Mesendoderm (in vitro differentiated cells): Measurements from ENCODE around the gene LCE1E.

Experiments used
- DNase-seq: peaks from one replicate; pipeline ENCODE4 v3.0.0; 2013
- H2AK5ac ChIP-seq: 2 replicates; pipeline ENCODE4 v1.6.1; 2013; ENCODE audit warnings: low read length, inconsistent platforms
- H2BK120ac ChIP-seq: 2 replicates; pipeline ENCODE4 v1.6.1; 2013; ENCODE audit warnings: low read depth, mild to moderate bottlenecking, low read length, moderate library complexity, mixed read lengths
- H2BK15ac ChIP-seq: replicated peaks from 2 replicates; pipeline ENCODE4 v1.6.1; 2013; ENCODE audit warnings: low read depth, mild to moderate bottlenecking, moderate library complexity
- H2BK5ac ChIP-seq: 2 replicates; pipeline ENCODE4 v1.6.1; 2013; ENCODE audit warnings: low read length, inconsistent platforms
- H3K18ac ChIP-seq: 2 replicates; pipeline ENCODE4 v1.6.1; 2013; ENCODE audit warnings: mild to moderate bottlenecking, low read length, mixed read lengths
- H3K23ac ChIP-seq: one replicate; pipeline ENCODE4 v1.6.1; 2013; ENCODE audit warnings: low read length
- H3K27ac ChIP-seq: 2 replicates; pipeline ENCODE4 v1.5.1; 2013; ENCODE audit warnings: low read depth, mild to moderate bottlenecking, inconsistent platforms, low read length, moderate library complexity
- H3K27me3 ChIP-seq: 2 replicates; pipeline ENCODE4 v1.6.1; 2013; ENCODE audit warnings: low read length, control low read depth, mild to moderate bottlenecking, inconsistent platforms; ENCODE audit not compliant: insufficient read depth, poor library complexity
- H3K36me3 ChIP-seq: 2 replicates; pipeline ENCODE4 v1.6.1; 2013; ENCODE audit warnings: low read length, inconsistent platforms; ENCODE audit not compliant: control insufficient read depth, insufficient read depth
- H3K4ac ChIP-seq: one replicate; pipeline ENCODE4 v1.6.1; 2013; ENCODE audit warnings: low read depth, mild to moderate bottlenecking, low read length, moderate library complexity
- H3K4me1 ChIP-seq: 2 replicates; pipeline ENCODE4 v1.6.1; 2013; ENCODE audit warnings: low read depth, low read length, inconsistent platforms; ENCODE audit not compliant: control insufficient read depth
- H3K4me2 ChIP-seq: 2 replicates; pipeline ENCODE4 v1.6.1; 2013; ENCODE audit warnings: low read length
- H3K4me3 ChIP-seq: 2 replicates; pipeline ENCODE4 v1.5.1; 2013; ENCODE audit warnings: mild to moderate bottlenecking, low read length
- H3K56ac ChIP-seq: one replicate; pipeline ENCODE4 v1.6.1; 2013; ENCODE audit warnings: low read length
- H3K79me1 ChIP-seq: 2 replicates; pipeline ENCODE4 v1.6.1; 2013; ENCODE audit warnings: low read length, inconsistent platforms
- H3K79me2 ChIP-seq: 2 replicates; pipeline ENCODE4 v1.6.1; 2013; ENCODE audit warnings: mild to moderate bottlenecking, low read length; ENCODE audit not compliant: control insufficient read depth, insufficient read depth
- H3K9ac ChIP-seq: 2 replicates; pipeline ENCODE4 v1.6.1; 2013; ENCODE audit warnings: low read length, inconsistent platforms
- H4K5ac ChIP-seq: one replicate; pipeline ENCODE4 v1.6.1; 2013; ENCODE audit warnings: low read length
- H4K8ac ChIP-seq: one replicate; pipeline ENCODE4 v1.6.1; 2013; ENCODE audit warnings: low read depth, mild to moderate bottlenecking, control low read depth, low read length, moderate library complexity
- WGBS: extraction: QIAGEN DNeasy Blood & Tissue Kit; methylation state at CpG from one replicate; pipeline ENCODE4 v1.1.7; 2013; ENCODE audit warnings: low lambda C conversion rate, missing lambda C conversion rate; ENCODE audit not compliant: insufficient coverage; ENCODE audit errors: extremely low coverage; 5-methylcytosine and 5-hydroxymethylcytosine counted together

Gene LCE1E

DNA sequence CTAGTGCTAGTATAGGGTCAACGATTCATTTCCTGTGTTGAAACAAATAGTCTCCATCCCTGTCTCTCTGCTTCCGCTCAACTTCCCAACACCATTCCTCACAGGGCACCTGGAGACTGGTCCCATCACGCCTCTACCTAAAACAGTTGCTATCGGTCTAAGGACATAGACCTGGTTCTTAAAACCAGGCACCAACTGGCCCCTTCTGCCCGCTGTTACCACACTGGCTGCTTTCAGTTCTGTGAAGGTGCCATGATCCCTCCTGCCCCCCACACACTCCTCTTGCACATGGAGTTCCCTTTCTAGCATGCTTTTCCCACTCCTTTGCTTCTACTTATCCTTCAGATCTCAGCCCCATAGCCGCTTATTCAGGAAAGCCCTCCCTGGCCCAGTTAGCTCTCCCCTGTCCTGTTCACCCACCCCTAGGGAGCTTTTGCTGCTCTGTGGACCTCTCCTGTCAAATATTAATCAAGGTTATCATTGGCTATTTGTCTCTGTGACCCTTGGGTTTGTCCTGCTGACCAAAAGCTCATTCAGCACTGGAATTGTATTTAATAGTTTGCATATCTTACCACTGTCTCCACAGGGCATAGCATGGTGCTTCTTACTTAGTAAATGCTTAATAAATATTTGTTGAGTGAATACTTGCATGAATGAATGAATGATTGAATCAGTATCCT is 40.2 kb upstream of the LCE1E start:
- H2AK5ac ChIP-seq = no peak overlapping the region
- no peaks in the 10 kb centered on the region for H3K36me3 ChIP-seq
- no peaks in the 10 kb centered on the region for H3K4me1 ChIP-seq
- no peaks in the 10 kb centered on the region for H3K27me3 ChIP-seq
- no peak overlapping the region for H4K5ac ChIP-seq
- H2BK15ac ChIP-seq = no peak overlapping the region
- H3K4me2 ChIP-seq = no peak overlapping the region
- no peak overlapping the region for H3K27ac ChIP-seq
- H3K9ac ChIP-seq = no peak overlapping the region
- no peak for DNase-seq
- no peaks in the 10 kb centered on the region for H3K79me1 ChIP-seq
- H4K8ac ChIP-seq = no peak overlapping the region
- no peak overlapping the region for H3K4me3 ChIP-seq
- no peak overlapping the region for H3K18ac ChIP-seq
- no peaks in the 10 kb centered on the region for H3K79me2 ChIP-seq
- no peak overlapping the region for H2BK5ac ChIP-seq
- H3K56ac ChIP-seq = no peak overlapping the region
- WGBS = no CpG with 5 or more reads among the region's 6 CpGs
- H2BK120ac ChIP-seq = no peak overlapping the region
- H3K23ac ChIP-seq = no peak overlapping the region
- no peak overlapping the region for H3K4ac ChIP-seq

DNA sequence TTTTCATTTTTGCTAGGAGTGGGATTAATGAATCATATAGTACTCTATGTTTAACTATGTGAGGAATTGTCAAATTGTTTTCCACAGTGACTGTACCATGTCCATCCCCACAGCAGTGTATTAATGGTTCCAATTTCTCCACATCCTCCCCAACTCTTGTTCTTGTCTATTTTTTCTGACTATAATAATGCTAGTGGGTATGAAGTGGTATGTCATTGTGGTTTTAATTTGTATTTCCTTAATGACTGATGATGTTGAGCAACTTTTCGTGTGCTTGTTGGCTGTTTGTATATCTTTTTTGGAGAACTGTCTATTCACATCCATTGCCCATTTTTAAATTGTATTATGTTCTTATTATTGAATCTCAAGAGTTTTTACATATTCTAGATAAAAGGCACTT is 38.2 kb upstream of the LCE1E start:
- Histone ChIP-seq H3K27me3 (no peaks in the 10 kb centered on the region), H3K4me2 (no peak overlapping the region), H2BK120ac (no peak overlapping the region), H3K79me1 (no peaks in the 10 kb centered on the region), H2AK5ac (no peak overlapping the region), H4K8ac (no peak overlapping the region), H2BK5ac (no peak overlapping the region), H3K4me1 (no peaks in the 10 kb centered on the region), H2BK15ac (no peak overlapping the region), H3K79me2 (no peaks in the 10 kb centered on the region), H3K27ac (no peak overlapping the region), H3K56ac (no peak overlapping the region), H3K4ac (no peak overlapping the region), H4K5ac (no peak overlapping the region), H3K36me3 (no peaks in the 10 kb centered on the region), H3K4me3 (no peak overlapping the region), H3K23ac (no peak overlapping the region), H3K18ac (no peak overlapping the region), H3K9ac (no peak overlapping the region)
- no CpG with 5 or more reads among the region's 1 CpG for WGBS
- no peak for DNase-seq

DNA sequence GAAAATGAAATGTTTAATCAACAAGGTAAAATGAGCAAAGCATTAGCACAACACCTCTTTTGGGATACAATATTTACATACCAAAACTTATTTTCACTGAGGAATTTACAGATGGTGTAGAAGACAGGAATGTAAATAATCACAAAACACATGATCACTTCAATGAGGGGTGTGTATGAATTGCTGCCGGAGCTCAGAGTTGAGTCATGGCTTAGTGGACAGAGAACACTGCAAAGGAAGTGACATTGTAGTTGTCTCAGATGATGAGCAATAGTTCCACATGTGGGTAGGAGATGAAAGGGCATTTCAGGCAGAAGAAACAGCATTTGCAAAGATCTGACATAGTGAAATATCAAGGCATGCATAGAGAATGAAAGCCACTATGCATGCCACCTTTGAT is 33.8 kb upstream of the LCE1E start:
- no peak overlapping the region for H3K27ac ChIP-seq
- no peaks in the 10 kb centered on the region for H3K36me3 ChIP-seq
- H2BK5ac ChIP-seq = no peak overlapping the region
- H2BK120ac ChIP-seq = no peak overlapping the region
- H3K9ac ChIP-seq = no peak overlapping the region
- H3K4me3 ChIP-seq = no peak overlapping the region
- H3K79me2 ChIP-seq = no peaks in the 10 kb centered on the region
- no peak for DNase-seq
- no peaks in the 10 kb centered on the region for H3K79me1 ChIP-seq
- H3K4me2 ChIP-seq = no peak overlapping the region
- WGBS = no CpG with 5 or more reads among the region's 1 CpG
- no peak overlapping the region for H2AK5ac ChIP-seq
- no peaks in the 10 kb centered on the region for H3K27me3 ChIP-seq
- H3K56ac ChIP-seq = no peak overlapping the region
- H3K18ac ChIP-seq = no peak overlapping the region
- no peaks in the 10 kb centered on the region for H3K4me1 ChIP-seq
- no peak overlapping the region for H4K8ac ChIP-seq
- H3K23ac ChIP-seq = no peak overlapping the region
- H2BK15ac ChIP-seq = no peak overlapping the region
- H4K5ac ChIP-seq = no peak overlapping the region
- H3K4ac ChIP-seq = no peak overlapping the region

DNA sequence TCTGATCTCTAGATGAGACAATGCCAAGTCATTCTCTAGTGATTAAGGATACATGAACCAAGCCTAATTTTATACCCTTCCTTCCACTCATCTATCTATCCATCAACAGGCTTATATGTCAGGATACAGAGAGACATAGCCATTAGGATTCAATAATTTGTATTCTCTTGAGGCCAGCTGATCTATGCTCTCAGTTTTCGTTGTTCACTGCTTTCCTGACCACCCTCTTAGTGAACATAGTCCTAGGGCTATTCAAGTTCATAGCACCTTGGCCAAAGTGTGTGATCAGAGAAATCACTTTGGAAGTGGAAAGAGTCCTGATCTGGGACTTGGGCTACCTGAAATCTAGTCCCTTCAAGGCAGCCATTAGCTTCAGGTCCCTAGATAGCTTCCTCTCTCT is 32.5 kb upstream of the LCE1E start:
- H3K56ac ChIP-seq = no peak overlapping the region
- no peak for DNase-seq
- H3K27me3 ChIP-seq = no peaks in the 10 kb centered on the region
- H2BK5ac ChIP-seq = no peak overlapping the region
- H3K4me1 ChIP-seq = no peaks in the 10 kb centered on the region
- no peak overlapping the region for H3K4me3 ChIP-seq
- no peak overlapping the region for H4K5ac ChIP-seq
- no peak overlapping the region for H3K27ac ChIP-seq
- H3K9ac ChIP-seq = no peak overlapping the region
- H2BK15ac ChIP-seq = no peak overlapping the region
- H3K79me1 ChIP-seq = no peaks in the 10 kb centered on the region
- H3K79me2 ChIP-seq = no peaks in the 10 kb centered on the region
- H3K23ac ChIP-seq = no peak overlapping the region
- H3K4me2 ChIP-seq = no peak overlapping the region
- H3K18ac ChIP-seq = no peak overlapping the region
- no peak overlapping the region for H2BK120ac ChIP-seq
- H3K36me3 ChIP-seq = no peaks in the 10 kb centered on the region
- WGBS = no CpG with 5 or more reads among the region's 1 CpG
- H3K4ac ChIP-seq = no peak overlapping the region
- H2AK5ac ChIP-seq = no peak overlapping the region
- no peak overlapping the region for H4K8ac ChIP-seq

DNA sequence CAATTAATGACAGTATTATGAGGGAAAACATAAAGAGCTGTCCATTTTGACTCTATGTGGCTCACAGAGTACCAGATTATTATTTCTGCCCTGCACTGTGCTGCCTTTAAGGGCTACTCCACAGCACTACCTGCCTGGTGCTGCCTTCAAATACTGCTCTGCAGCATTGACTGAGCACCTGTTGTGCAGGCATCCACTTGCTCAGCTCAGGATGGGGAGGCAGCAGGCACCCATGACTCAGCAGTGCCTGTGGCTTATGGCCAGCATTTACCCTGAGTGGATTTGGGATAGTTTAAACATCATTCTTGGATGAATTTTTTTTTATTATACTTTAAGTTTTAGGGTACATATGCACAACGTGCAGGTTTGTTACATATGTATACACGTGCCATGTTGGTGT is 29.2 kb upstream of the LCE1E start:
- no CpG with 5 or more reads among the region's 2 CpGs for WGBS
- no peaks in the 10 kb centered on the region for H3K4me1 ChIP-seq
- H4K8ac ChIP-seq = no peak overlapping the region
- H3K27ac ChIP-seq = no peak overlapping the region
- H3K18ac ChIP-seq = no peak overlapping the region
- H3K27me3 ChIP-seq = no peaks in the 10 kb centered on the region
- H3K23ac ChIP-seq = no peak overlapping the region
- H3K4me3 ChIP-seq = no peak overlapping the region
- H3K4ac ChIP-seq = no peak overlapping the region
- H2BK120ac ChIP-seq = no peak overlapping the region
- H3K79me2 ChIP-seq = no peaks in the 10 kb centered on the region
- no peak overlapping the region for H3K4me2 ChIP-seq
- no peaks in the 10 kb centered on the region for H3K79me1 ChIP-seq
- no peak overlapping the region for H2AK5ac ChIP-seq
- H3K56ac ChIP-seq = no peak overlapping the region
- no peak overlapping the region for H3K9ac ChIP-seq
- no peak overlapping the region for H2BK5ac ChIP-seq
- no peak overlapping the region for H4K5ac ChIP-seq
- H3K36me3 ChIP-seq = no peaks in the 10 kb centered on the region
- no peak for DNase-seq
- no peak overlapping the region for H2BK15ac ChIP-seq

DNA sequence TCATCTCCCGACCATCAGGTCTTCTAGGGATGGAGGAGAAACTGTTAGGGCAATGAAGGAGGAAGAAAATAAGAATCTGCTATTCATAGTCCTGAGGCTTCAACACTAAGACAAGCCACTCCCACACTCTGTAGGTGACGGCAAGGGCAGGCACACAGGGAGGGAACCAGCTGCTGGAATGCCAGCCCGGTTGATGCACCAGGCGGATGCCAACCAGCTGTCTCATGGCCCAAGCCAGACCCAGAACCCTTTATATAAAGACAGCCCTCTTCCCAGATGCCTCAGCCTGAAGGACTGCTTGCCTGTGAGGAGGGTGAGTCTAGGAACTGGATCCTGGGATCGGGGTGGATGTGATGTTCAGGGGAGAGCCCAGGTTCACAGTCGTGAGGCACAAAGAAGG is 28.3 kb upstream of the LCE1E start, which contains the start of gene KPRP:
Gene KPRP, plus strand, starts transcription at position 279 of the 400 bp plus-strand sequence. CDS start 1,564 bp downstream, outside the sequence.
- Histone ChIP-seq H3K9ac (no peak within 1 kb of the TSS), H3K4me1 (no peaks in the 10 kb centered on the region), H3K56ac (no peak within 1 kb of the TSS), H3K4me3 (no peak within 1 kb of the TSS), H3K4ac (no peak within 1 kb of the TSS), H3K36me3 (no peaks in the 10 kb centered on the region), H2BK120ac (no peak within 1 kb of the TSS), H2AK5ac (no peak within 1 kb of the TSS), H3K18ac (no peak within 1 kb of the TSS), H3K79me2 (no peaks in the 10 kb centered on the region), H4K5ac (no peak within 1 kb of the TSS), H3K27ac (no peak within 1 kb of the TSS), H3K4me2 (no peak within 1 kb of the TSS), H3K79me1 (no peaks in the 10 kb centered on the region), H3K27me3 (no peaks in the 10 kb centered on the region), H3K23ac (no peak within 1 kb of the TSS), H4K8ac (no peak within 1 kb of the TSS), H2BK15ac (no peak within 1 kb of the TSS), H2BK5ac (no peak within 1 kb of the TSS)
- no peak for DNase-seq
- WGBS = no CpG with 5 or more reads among the region's 6 CpGs
